MCF 10A (cell line): Measurements from ENCODE around the gene PAPSS1. TPM values are rescaled to one million over a fixed set of nuclear protein-coding genes. Genes with fewer than 3 reads are reported as not detected.

Experiments used
- BruUV-seq: library from RNA; stranded (reverse); fragments of 400-500 nt; replicated peaks from 2 replicates; lab custom pipeline; 2021; lab: Mats Ljungman, UMichigan
- CTCF ChIA-PET: fragments of 300-600 bp; sonication (Branson Sonifier 250); formaldehyde crosslinking; extraction: SDS; loops from one replicate; lab custom pipeline; 2021; ENCODE audit warnings: antibody characterized with exemption, inconsistent platforms; lab: Yijun Ruan, JAX
- POLR2A ChIA-PET: fragments of 300-600, 350-650 bp; sonication (Branson Sonifier 250); formaldehyde crosslinking; extraction: SDS; loops from one replicate; lab custom pipeline; 2020; ENCODE audit warnings: antibody characterized with exemption, inconsistent platforms; lab: Yijun Ruan, JAX
- DNase-seq: peaks from one replicate; pipeline ENCODE4 v3.0.0-alpha.2; 2018; ENCODE audit not compliant: unreplicated experiment
- H3K27ac Mint-ChIP-seq: one replicate; pipeline ENCODE4 v1.8.0; 2022; ENCODE audit warnings: mild to moderate bottlenecking, low read depth, mixed read lengths; ENCODE audit not compliant: unreplicated experiment
- H3K27me3 Mint-ChIP-seq: one replicate; pipeline ENCODE4 v1.8.0; 2022; ENCODE audit warnings: mixed read lengths; ENCODE audit not compliant: insufficient read depth, unreplicated experiment
- H3K36me3 Mint-ChIP-seq: one replicate; pipeline ENCODE4 v1.8.0; 2022; ENCODE audit warnings: mild to moderate bottlenecking, moderate library complexity, mixed read lengths; ENCODE audit not compliant: insufficient read depth, unreplicated experiment
- H3K4me1 Mint-ChIP-seq: one replicate; pipeline ENCODE4 v1.8.0; 2022; ENCODE audit warnings: mixed read lengths; ENCODE audit not compliant: insufficient read depth, unreplicated experiment
- H3K4me3 Mint-ChIP-seq: one replicate; pipeline ENCODE4 v1.8.0; 2022; ENCODE audit warnings: mild to moderate bottlenecking, moderate library complexity, mixed read lengths; ENCODE audit not compliant: unreplicated experiment
- H3K9me3 Mint-ChIP-seq: one replicate; pipeline ENCODE4 v1.8.0; 2022; ENCODE audit warnings: mixed read lengths; ENCODE audit not compliant: unreplicated experiment
- CTCF ChIP-seq: fragments of 200-600 bp; IDR thresholded peaks from one replicate; pipeline ENCODE4 v1.8.0; 2022; ENCODE audit warnings: antibody characterized with exemption, mild to moderate bottlenecking; ENCODE audit not compliant: unreplicated experiment
- intact Hi-C: fragments of 100-400 bp; cut with micrococcal nuclease; formaldehyde crosslinking; loops from 2 replicates; pipeline ENCODE4 v1.14.1; 2022
- total RNA-seq: library from RNA; stranded (reverse); gene quantifications from 2 replicates; pipeline ENCODE4 v1.2.3, GENCODE V29; 2022

The PAPSS1 gene
- total RNA-seq, 1 experiment from 2014 or later: 63.9 TPM

GRCh38 chr4:107578321-107578720 lies 141.7 kb downstream of the PAPSS1 start:
- intact Hi-C loops: no loop called here
- CTCF ChIA-PET: no interaction called here
- H3K27ac Mint-ChIP-seq: no peak overlapping the region
- H3K36me3 Mint-ChIP-seq: no peaks in the 10 kb centered on the region
- peaks cover 11% of the 10 kb centered on the region for H3K9me3 Mint-ChIP-seq
- DNase-seq: no peak
- no peaks in the 10 kb centered on the region for H3K4me1 Mint-ChIP-seq
- H3K4me3 Mint-ChIP-seq: no peak overlapping the region
- POLR2A ChIA-PET: no interaction called here
- BruUV-seq: no TSS peak
- no peaks in the 10 kb centered on the region for H3K27me3 Mint-ChIP-seq
- TF ChIP-seq CTCF: no peak

DNA sequence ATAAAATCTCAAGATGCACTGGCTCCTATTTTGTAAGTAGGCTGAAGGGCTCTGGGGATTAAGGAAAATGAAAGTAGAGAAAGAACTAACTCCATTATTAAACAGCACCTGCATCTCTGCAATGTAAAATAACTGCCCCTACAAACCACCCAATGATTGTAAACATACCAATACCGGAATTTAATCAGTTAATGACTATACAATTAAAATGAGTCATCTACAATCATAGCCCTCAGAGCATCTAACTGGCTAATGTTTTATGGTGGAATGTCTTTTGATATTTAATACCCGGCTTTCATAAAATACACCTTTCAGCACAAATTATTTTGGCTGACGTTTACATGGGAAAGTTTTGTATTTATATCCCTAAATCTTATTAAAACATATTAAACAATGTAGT lies 142.3 kb downstream of the PAPSS1 start:
- Mint-ChIP-seq H3K4me3 (no peak overlapping the region), H3K9me3 (peaks cover 11% of the 10 kb centered on the region), H3K27me3 (no peaks in the 10 kb centered on the region), H3K36me3 (no peaks in the 10 kb centered on the region), H3K4me1 (no peaks in the 10 kb centered on the region), H3K27ac (no peak overlapping the region)
- BruUV-seq: no TSS peak
- TF ChIP-seq CTCF: no peak
- DNase-seq: no peak
- intact Hi-C loops: no loop called here
- CTCF ChIA-PET: interaction anchor here (0.6 kb wide), 1 partner anchor 158 kb away, joined by 3 read pairs; no protein-coding TSS in a partner anchor
- POLR2A ChIA-PET: no interaction called here

DNA sequence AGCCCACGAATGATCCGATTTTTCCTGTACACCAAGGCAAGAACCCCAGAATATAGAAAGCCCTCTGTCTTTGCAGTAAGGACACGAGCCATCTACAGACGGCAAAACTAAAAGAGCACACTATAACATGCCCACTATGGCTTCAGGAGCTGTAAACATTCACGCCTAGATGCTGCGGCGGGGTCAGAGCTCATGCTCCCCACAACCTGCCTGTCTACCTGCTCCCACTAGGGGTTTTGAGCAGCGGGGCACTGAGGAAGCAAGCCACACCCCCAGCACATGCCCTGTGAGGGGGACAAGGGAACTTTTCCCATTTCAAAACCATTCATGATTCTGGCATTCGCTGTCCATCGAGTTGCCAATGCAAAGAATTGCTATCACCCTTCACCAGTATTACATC lies 144.8 kb downstream of the PAPSS1 start:
- Mint-ChIP-seq H3K27me3 (no peaks in the 10 kb centered on the region), H3K9me3 (no peaks in the 10 kb centered on the region), H3K36me3 (no peaks in the 10 kb centered on the region), H3K27ac (no peak overlapping the region), H3K4me1 (no peaks in the 10 kb centered on the region), H3K4me3 (no peak overlapping the region)
- no TSS peak for BruUV-seq
- intact Hi-C loops: no loop called here
- ChIA-PET CTCF (interaction anchor here (0.6 kb wide), 1 partner anchor 43 kb away, joined by 3 read pairs; no protein-coding TSS in a partner anchor), POLR2A (no interaction called here)
- TF ChIP-seq CTCF: no peak
- DNase-seq: no peak

GRCh38 chr4:107572281-107572680 lies 147.8 kb downstream of the PAPSS1 start:
- no peak overlapping the region for H3K4me3 Mint-ChIP-seq
- peaks cover 14% of the 10 kb centered on the region for H3K9me3 Mint-ChIP-seq
- H3K27me3 Mint-ChIP-seq: no peaks in the 10 kb centered on the region
- ChIA-PET CTCF (no interaction called here), POLR2A (no interaction called here)
- BruUV-seq: no TSS peak
- DNase-seq: no peak
- H3K36me3 Mint-ChIP-seq: no peaks in the 10 kb centered on the region
- no peak for TF ChIP-seq CTCF
- H3K27ac Mint-ChIP-seq: no peak overlapping the region
- no peaks in the 10 kb centered on the region for H3K4me1 Mint-ChIP-seq
- intact Hi-C loops: no loop called here
